ENCODE results near the gene NLRC3.

Gene NLRC3

DNA sequence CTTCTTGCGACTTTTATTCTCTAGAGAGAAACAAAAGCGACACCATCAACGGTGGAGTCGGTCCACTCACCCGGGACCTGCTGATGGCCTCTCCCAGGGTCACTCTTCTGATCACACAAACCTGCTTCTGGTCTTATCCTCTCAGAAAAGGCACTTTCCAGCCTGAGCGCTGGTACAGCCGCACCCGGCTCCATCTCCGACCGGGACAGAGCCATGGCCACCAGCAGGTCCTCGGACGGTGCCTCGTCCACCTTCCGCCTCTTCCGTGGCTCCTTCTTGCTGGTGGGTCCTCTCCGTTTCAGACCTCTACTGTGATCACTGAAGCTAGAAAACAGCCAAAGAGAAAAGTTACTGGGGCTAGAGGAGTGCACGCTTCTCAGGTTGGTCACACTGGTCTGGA is 20.5 kb upstream of the NLRC3 start:
- no peak for TF ChIP-seq TCF12 (IDR thresholded peaks at IDR 0.05; ENCODE audit: low read depth)

DNA sequence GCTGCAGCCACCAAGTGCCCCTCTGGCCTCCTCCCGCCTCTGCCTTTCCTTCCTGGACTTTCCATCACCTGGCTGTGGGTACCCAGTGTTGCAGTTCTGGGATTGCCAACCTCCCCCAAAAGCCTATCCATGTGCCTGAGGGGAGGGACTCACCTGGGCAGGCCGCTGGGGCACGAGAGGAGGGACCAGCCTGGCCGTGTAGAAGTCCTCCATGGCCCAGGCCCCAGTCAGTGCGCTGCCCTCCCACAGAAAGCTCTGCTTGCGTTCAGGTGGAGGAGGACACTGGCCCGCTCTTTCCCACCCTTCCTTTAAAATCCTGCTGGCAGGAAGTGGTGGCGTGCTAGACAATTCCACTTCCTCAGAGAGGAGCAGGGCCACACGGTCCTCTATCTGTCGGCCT is 20.0 kb upstream of the NLRC3 start:
- TF ChIP-seq CEBPB (IDR thresholded peaks at IDR 0.05) (no peak), TAF1 (IDR thresholded peaks at IDR 0.05; ENCODE audit: low read depth) (no peak), TEAD4 (IDR thresholded peaks at IDR 0.05) (no peak), EGR1 (IDR thresholded peaks at IDR 0.05) (no peak), FOXM1 (IDR thresholded peaks at IDR 0.05; ENCODE audit: borderline replicate concordance, low read depth) (no peak), RAD21 (IDR thresholded peaks at IDR 0.05; ENCODE audit: low read depth) (no peak), ZBTB7A (IDR thresholded peaks at IDR 0.05; ENCODE audit: low read depth) (no peak), YY1 (IDR thresholded peaks at IDR 0.05; ENCODE audit: low read depth) (no peak), EP300 (IDR thresholded peaks at IDR 0.05; ENCODE audit: borderline replicate concordance) (no peak), NFIC (IDR thresholded peaks at IDR 0.05) (no peak), CREB1 (IDR thresholded peaks at IDR 0.05; ENCODE audit: low read depth) (no peak), TCF12 (IDR thresholded peaks at IDR 0.05; ENCODE audit: low read depth) (no peak)
- TF ChIP-seq, protein P1, sequence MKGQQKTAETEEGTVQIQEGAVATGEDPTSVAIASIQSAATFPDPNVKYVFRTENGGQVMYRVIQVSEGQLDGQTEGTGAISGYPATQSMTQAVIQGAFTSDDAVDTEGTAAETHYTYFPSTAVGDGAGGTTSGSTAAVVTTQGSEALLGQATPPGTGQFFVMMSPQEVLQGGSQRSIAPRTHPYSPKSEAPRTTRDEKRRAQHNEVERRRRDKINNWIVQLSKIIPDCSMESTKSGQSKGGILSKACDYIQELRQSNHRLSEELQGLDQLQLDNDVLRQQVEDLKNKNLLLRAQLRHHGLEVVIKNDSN (IDR thresholded peaks at IDR 0.05) = no peak
- TF ChIP-seq, protein P2, sequence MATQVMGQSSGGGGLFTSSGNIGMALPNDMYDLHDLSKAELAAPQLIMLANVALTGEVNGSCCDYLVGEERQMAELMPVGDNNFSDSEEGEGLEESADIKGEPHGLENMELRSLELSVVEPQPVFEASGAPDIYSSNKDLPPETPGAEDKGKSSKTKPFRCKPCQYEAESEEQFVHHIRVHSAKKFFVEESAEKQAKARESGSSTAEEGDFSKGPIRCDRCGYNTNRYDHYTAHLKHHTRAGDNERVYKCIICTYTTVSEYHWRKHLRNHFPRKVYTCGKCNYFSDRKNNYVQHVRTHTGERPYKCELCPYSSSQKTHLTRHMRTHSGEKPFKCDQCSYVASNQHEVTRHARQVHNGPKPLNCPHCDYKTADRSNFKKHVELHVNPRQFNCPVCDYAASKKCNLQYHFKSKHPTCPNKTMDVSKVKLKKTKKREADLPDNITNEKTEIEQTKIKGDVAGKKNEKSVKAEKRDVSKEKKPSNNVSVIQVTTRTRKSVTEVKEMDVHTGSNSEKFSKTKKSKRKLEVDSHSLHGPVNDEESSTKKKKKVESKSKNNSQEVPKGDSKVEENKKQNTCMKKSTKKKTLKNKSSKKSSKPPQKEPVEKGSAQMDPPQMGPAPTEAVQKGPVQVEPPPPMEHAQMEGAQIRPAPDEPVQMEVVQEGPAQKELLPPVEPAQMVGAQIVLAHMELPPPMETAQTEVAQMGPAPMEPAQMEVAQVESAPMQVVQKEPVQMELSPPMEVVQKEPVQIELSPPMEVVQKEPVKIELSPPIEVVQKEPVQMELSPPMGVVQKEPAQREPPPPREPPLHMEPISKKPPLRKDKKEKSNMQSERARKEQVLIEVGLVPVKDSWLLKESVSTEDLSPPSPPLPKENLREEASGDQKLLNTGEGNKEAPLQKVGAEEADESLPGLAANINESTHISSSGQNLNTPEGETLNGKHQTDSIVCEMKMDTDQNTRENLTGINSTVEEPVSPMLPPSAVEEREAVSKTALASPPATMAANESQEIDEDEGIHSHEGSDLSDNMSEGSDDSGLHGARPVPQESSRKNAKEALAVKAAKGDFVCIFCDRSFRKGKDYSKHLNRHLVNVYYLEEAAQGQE (IDR thresholded peaks at IDR 0.05; ENCODE audit: low read depth) = no peak
- TF ChIP-seq, protein P3, sequence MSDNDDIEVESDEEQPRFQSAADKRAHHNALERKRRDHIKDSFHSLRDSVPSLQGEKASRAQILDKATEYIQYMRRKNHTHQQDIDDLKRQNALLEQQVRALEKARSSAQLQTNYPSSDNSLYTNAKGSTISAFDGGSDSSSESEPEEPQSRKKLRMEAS (IDR thresholded peaks at IDR 0.05) = no peak

DNA sequence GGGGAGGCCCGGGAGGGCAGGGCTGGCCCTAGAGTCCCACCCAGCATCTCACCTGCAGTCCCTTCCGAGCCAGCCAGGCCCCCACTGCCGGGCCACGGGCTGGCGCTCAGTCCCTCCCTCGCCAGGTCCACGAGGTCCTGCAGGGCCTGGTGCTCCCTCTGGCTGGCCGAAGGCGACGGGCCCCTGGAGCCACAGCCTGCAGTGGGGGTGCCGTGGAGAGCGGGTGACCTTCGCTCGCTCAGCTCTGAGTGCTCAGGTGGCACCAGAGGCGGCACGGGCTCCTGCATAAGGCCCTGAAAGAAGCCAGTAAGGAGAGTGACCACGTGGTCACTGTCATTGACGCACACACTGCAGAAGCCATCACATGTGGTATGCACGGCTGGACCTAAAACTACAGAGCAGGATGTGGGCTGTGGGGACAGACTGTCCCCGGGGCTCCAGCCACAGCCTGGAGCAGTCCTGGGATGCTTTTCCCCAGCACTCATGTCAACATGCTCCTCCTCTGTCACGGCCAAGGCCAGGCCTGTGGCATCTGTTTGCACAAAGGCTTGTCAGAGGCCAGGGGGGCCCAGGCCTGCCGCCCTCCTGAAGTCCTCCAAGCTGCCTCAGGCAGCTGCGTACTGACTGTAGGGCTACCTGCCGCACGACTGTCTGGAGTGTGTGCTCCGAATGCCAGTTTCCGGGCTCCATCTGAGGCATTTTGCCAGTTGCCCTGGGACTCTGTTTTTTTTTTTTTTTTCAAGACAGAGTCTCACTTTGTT is 19.1 kb upstream of the NLRC3 start:
- no peak for TF ChIP-seq EGR1 (IDR thresholded peaks at IDR 0.05)
- no peak for TF ChIP-seq TCF12 (IDR thresholded peaks at IDR 0.05; ENCODE audit: low read depth)
- TF ChIP-seq, protein P1 (IDR thresholded peaks at IDR 0.05) = no peak
- TF ChIP-seq, protein P3 (IDR thresholded peaks at IDR 0.05) = no peak
- no peak for TF ChIP-seq CREB1 (IDR thresholded peaks at IDR 0.05; ENCODE audit: low read depth)
- no peak for TF ChIP-seq ZBTB7A (IDR thresholded peaks at IDR 0.05; ENCODE audit: low read depth)
- TF ChIP-seq RAD21 (IDR thresholded peaks at IDR 0.05; ENCODE audit: low read depth) = no peak
- TF ChIP-seq FOXM1 (IDR thresholded peaks at IDR 0.05; ENCODE audit: borderline replicate concordance, low read depth) = no peak
- TF ChIP-seq, protein P2 (IDR thresholded peaks at IDR 0.05; ENCODE audit: low read depth) = no peak
- no peak for TF ChIP-seq TEAD4 (IDR thresholded peaks at IDR 0.05)
- TF ChIP-seq TAF1 (IDR thresholded peaks at IDR 0.05; ENCODE audit: low read depth) = no peak
- no peak for TF ChIP-seq YY1 (IDR thresholded peaks at IDR 0.05; ENCODE audit: low read depth)
- TF ChIP-seq EP300 (IDR thresholded peaks at IDR 0.05; ENCODE audit: borderline replicate concordance) = no peak
- TF ChIP-seq CEBPB (IDR thresholded peaks at IDR 0.05) = no peak
- no peak for TF ChIP-seq NFIC (IDR thresholded peaks at IDR 0.05)

DNA sequence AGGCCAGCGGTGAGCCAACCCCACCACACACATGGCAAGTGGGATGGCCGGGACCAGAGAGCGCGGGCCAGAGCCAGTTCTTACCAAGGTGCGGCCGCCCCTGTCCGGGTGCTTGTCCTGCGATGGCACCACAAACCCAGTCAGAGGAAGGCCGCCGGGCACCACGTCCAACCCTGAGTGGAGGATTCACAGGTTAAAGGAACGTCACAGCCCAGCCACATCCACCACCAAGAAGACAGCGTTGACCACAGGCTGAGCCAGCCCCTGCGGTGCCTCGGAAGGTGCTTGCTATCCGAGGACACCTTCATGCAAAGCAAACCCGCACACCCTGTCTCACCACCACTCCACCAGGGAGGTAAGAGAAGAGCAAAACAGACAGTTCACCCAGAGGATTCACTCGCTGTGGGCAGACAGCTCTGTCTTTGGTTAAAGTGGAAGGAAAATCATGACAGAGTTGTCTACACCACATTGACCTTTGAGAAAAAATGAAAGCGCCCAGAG is 18.4 kb upstream of the NLRC3 start:
- TF ChIP-seq NFIC (IDR thresholded peaks at IDR 0.05) (no peak), CREB1 (IDR thresholded peaks at IDR 0.05; ENCODE audit: low read depth) (no peak), TCF12 (IDR thresholded peaks at IDR 0.05; ENCODE audit: low read depth) (no peak), YY1 (IDR thresholded peaks at IDR 0.05; ENCODE audit: low read depth) (no peak), EP300 (IDR thresholded peaks at IDR 0.05; ENCODE audit: borderline replicate concordance) (no peak), FOXM1 (IDR thresholded peaks at IDR 0.05; ENCODE audit: borderline replicate concordance, low read depth) (no peak), TEAD4 (IDR thresholded peaks at IDR 0.05) (no peak), EGR1 (IDR thresholded peaks at IDR 0.05) (no peak), RAD21 (IDR thresholded peaks at IDR 0.05; ENCODE audit: low read depth) (no peak), TAF1 (IDR thresholded peaks at IDR 0.05; ENCODE audit: low read depth) (no peak), ZBTB7A (IDR thresholded peaks at IDR 0.05; ENCODE audit: low read depth) (no peak), CEBPB (IDR thresholded peaks at IDR 0.05) (no peak)
- TF ChIP-seq, protein P3 (IDR thresholded peaks at IDR 0.05) = no peak
- TF ChIP-seq, protein P2 (IDR thresholded peaks at IDR 0.05; ENCODE audit: low read depth) = no peak
- TF ChIP-seq, protein P1 (IDR thresholded peaks at IDR 0.05) = no peak
